ENCODE results near the gene GLG1.
"Not testable (repeated sequence)": the region's sequence is repeated elsewhere in the genome, so short reads cannot be mapped to it uniquely, and the experiment has no call there.

Gene GLG1

GRCh38 chr16:74404148-74404933 lies 202.6 kb downstream of the GLG1 start:
- not testable (repeated sequence) for DNase-seq

GRCh38 chr16:74400238-74400637 lies 206.7 kb downstream of the GLG1 start:
- DNase-seq, result not testable (repeated sequence)

- not testable (repeated sequence) for DNase-seq
Observed at GRCh38 chr16:74398212-74398895, 208.6 kb downstream of the GLG1 start.

Data from activated gamma-delta T cell treated with Interleukin-2 at 50 U/mL for 16 hours (primary cell).